HCT116 (cell line): Measurements from ENCODE around the gene AAK1.

ENCODE experiments used
- CEBPB ChIP-seq: IDR thresholded peaks from 2 replicates; pipeline ENCODE4 v1.6.1; 2012; ENCODE audit warnings: low read depth
- CTCF ChIP-seq, 3 experiments: fragments of 200-600 bp in 1 of 3; sonication (generic) in 1 of 3; IDR thresholded peaks in 2 of 3; conservative IDR thresholded peaks in 1 of 3; 2 replicates each; pipeline ENCODE4 v1.5.1; 2012 to 2017; ENCODE audit warnings: low read depth in 2 of 3, low read length in 2 of 3, antibody characterized with exemption in 1 of 3, borderline replicate concordance in 1 of 3, control low read depth in 1 of 3, mild to moderate bottlenecking in 1 of 3, mixed read lengths in 1 of 3, mixed run types in 1 of 3, moderate library complexity in 1 of 3; ENCODE audit not compliant: insufficient read depth in 1 of 3
- EGR1 ChIP-seq: IDR thresholded peaks from 2 replicates; pipeline ENCODE4 v1.6.1; 2012; ENCODE audit warnings: low read depth
- EZH2 ChIP-seq: fragments of 200-600 bp; sonication (generic); IDR thresholded peaks from 2 replicates; pipeline ENCODE4 v1.6.1; 2017; ENCODE audit warnings: antibody characterized with exemption, mixed run types
- POLR2A ChIP-seq: IDR thresholded peaks from 2 replicates; pipeline ENCODE4 v1.7.0; 2011; ENCODE audit warnings: borderline replicate concordance; ENCODE audit not compliant: insufficient read depth, insufficient read length; ENCODE audit errors: extremely low read depth
- POLR2AphosphoS5 ChIP-seq: IDR thresholded peaks from 2 replicates; pipeline ENCODE4 v1.6.1; 2011; ENCODE audit warnings: mild to moderate bottlenecking, low read depth, low read length, moderate library complexity
- RAD21 ChIP-seq: IDR thresholded peaks from 2 replicates; pipeline ENCODE4 v1.6.1; 2012; ENCODE audit warnings: low read depth, mild to moderate bottlenecking
- SP1 ChIP-seq: IDR thresholded peaks from 2 replicates; pipeline ENCODE4 v1.6.1; 2012; ENCODE audit warnings: low read depth
- SRF ChIP-seq: IDR thresholded peaks from 2 replicates; pipeline ENCODE4 v1.6.1; 2012; ENCODE audit warnings: low read depth
- ZFX ChIP-seq: fragments of 450-650 bp; IDR thresholded peaks from 2 replicates; pipeline ENCODE4 v1.6.1; 2017
- TF ChIP-seq, protein P1 (sequence below): IDR thresholded peaks from 2 replicates; pipeline ENCODE4 v1.6.1; 2011; ENCODE audit warnings: mild to moderate bottlenecking, low read length, moderate library complexity; ENCODE audit not compliant: insufficient replicate concordance; ENCODE audit errors: extremely low read depth

- TF ChIP-seq, protein P1, sequence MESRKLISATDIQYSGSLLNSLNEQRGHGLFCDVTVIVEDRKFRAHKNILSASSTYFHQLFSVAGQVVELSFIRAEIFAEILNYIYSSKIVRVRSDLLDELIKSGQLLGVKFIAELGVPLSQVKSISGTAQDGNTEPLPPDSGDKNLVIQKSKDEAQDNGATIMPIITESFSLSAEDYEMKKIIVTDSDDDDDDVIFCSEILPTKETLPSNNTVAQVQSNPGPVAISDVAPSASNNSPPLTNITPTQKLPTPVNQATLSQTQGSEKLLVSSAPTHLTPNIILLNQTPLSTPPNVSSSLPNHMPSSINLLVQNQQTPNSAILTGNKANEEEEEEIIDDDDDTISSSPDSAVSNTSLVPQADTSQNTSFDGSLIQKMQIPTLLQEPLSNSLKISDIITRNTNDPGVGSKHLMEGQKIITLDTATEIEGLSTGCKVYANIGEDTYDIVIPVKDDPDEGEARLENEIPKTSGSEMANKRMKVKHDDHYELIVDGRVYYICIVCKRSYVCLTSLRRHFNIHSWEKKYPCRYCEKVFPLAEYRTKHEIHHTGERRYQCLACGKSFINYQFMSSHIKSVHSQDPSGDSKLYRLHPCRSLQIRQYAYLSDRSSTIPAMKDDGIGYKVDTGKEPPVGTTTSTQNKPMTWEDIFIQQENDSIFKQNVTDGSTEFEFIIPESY, result no peak
- no peak for TF ChIP-seq RAD21
- TF ChIP-seq POLR2AphosphoS5, result no peak
- TF ChIP-seq SRF, result no peak
- no peak for TF ChIP-seq CTCF (IDR thresholded peaks at IDR 0.05 in 2 of 3, conservative IDR thresholded peaks at IDR 0.05 in 1 of 3; ENCODE audit: borderline replicate concordance in 1 of 3, insufficient read depth in 1 of 3, low read depth in 2 of 3, low read length in 2 of 3)
- no peak for TF ChIP-seq POLR2A
- TF ChIP-seq EGR1, result no peak
- no peak for TF ChIP-seq SP1
- TF ChIP-seq CEBPB, result no peak
- TF ChIP-seq EZH2, result no peak
- no peak for TF ChIP-seq ZFX
These were observed 171.7 kb downstream of the AAK1 start for GRCh38 chr2:69471793-69472192.
